Calu3 (cell line): ENCODE results near the gene DENND5B. TPM values are rescaled to one million over a fixed set of nuclear protein-coding genes. Genes with fewer than 3 reads are reported as not detected.
"Not testable (repeated sequence)": the region's sequence is repeated elsewhere in the genome, so short reads cannot be mapped to it uniquely, and the experiment has no call there.

Experiments
- BruUV-seq: library from RNA; stranded (reverse); fragments of 400-500 nt; replicated peaks from 2 replicates; lab custom pipeline; 2021; lab: Mats Ljungman, UMichigan
- CTCF ChIA-PET: fragments of 300-600 bp; sonication (Branson Sonifier 250); formaldehyde crosslinking; loops from one replicate; lab custom pipeline; 2022; ENCODE audit warnings: antibody characterized with exemption; lab: Charles Lee
- DNase-seq: peaks from one replicate; pipeline ENCODE4 v3.0.0; 2022
- H3K27ac Mint-ChIP-seq: one replicate; pipeline ENCODE4 v1.8.0; 2022; ENCODE audit warnings: mixed read lengths; ENCODE audit not compliant: unreplicated experiment
- H3K27me3 Mint-ChIP-seq: one replicate; pipeline ENCODE4 v1.8.0; 2022; ENCODE audit warnings: mixed read lengths; ENCODE audit not compliant: unreplicated experiment
- H3K36me3 Mint-ChIP-seq: one replicate; pipeline ENCODE4 v1.8.0; 2022; ENCODE audit warnings: mild to moderate bottlenecking, moderate library complexity, mixed read lengths; ENCODE audit not compliant: insufficient read depth, unreplicated experiment
- H3K4me1 Mint-ChIP-seq: one replicate; pipeline ENCODE4 v1.8.0; 2022; ENCODE audit warnings: mild to moderate bottlenecking, low read depth, mixed read lengths; ENCODE audit not compliant: unreplicated experiment
- H3K4me3 Mint-ChIP-seq: one replicate; pipeline ENCODE4 v1.8.0; 2022; ENCODE audit warnings: mild to moderate bottlenecking, low read depth, moderate library complexity, mixed read lengths; ENCODE audit not compliant: unreplicated experiment
- H3K9me3 Mint-ChIP-seq: one replicate; pipeline ENCODE4 v1.8.0; 2022; ENCODE audit warnings: low read depth, mixed read lengths; ENCODE audit not compliant: unreplicated experiment
- CTCF ChIP-seq: fragments of 200-600 bp; IDR thresholded peaks from one replicate; pipeline ENCODE4 v1.8.0; 2022; ENCODE audit warnings: antibody characterized with exemption; ENCODE audit not compliant: unreplicated experiment
- intact Hi-C: fragments of 100-400 bp; cut with micrococcal nuclease; formaldehyde crosslinking; loops from one replicate; pipeline ENCODE4 v1.10.0; 2022; ENCODE audit not compliant: unreplicated experiment
- total RNA-seq: library from RNA; stranded (reverse); gene quantifications from 2 replicates; pipeline ENCODE4 v1.2.3, GENCODE V29; 2022

DENND5B gene
- total RNA-seq, 1 experiment from 2014 or later = 10.2 TPM

- H3K9me3 Mint-ChIP-seq = no peaks in the 10 kb centered on the region
- CTCF ChIA-PET = no interaction called here
- no peaks in the 10 kb centered on the region for H3K36me3 Mint-ChIP-seq
- H3K27ac Mint-ChIP-seq = no peak overlapping the region
- BruUV-seq = no TSS peak
- intact Hi-C loops = no loop called here
- H3K4me1 Mint-ChIP-seq = no peaks in the 10 kb centered on the region
- no peak overlapping the region for H3K4me3 Mint-ChIP-seq
- no peak for DNase-seq
- TF ChIP-seq CTCF = no peak
- no peaks in the 10 kb centered on the region for H3K27me3 Mint-ChIP-seq
Observed at GRCh38 chr12:31622038-31622437, 31.1 kb upstream of the DENND5B start.

- Mint-ChIP-seq H3K9me3 (no peaks in the 10 kb centered on the region), H3K36me3 (no peaks in the 10 kb centered on the region), H3K27ac (no peak overlapping the region), H3K4me3 (no peak overlapping the region), H3K4me1 (no peaks in the 10 kb centered on the region), H3K27me3 (no peaks in the 10 kb centered on the region)
- CTCF ChIA-PET = no interaction called here
- DNase-seq = no peak
- intact Hi-C loops = no loop called here
- BruUV-seq = no TSS peak
- TF ChIP-seq CTCF = no peak
Observed at GRCh38 chr12:31620311-31620710, 29.4 kb upstream of the DENND5B start.

GRCh38 chr12:31618228-31619025 lies 27.5 kb upstream of the DENND5B start:
- Mint-ChIP-seq H3K4me1 (no peaks in the 10 kb centered on the region), H3K9me3 (no peaks in the 10 kb centered on the region), H3K36me3 (no peaks in the 10 kb centered on the region), H3K4me3 (no peak overlapping the region), H3K27ac (no peak overlapping the region), H3K27me3 (no peaks in the 10 kb centered on the region)
- no peak for TF ChIP-seq CTCF
- intact Hi-C loops = no loop called here
- CTCF ChIA-PET = interaction anchor here (0.7 kb wide), 1 partner anchor 865 kb away, joined by 4 read pairs; no protein-coding TSS in a partner anchor
- no peak for DNase-seq
- BruUV-seq = no TSS peak

- no TSS peak for BruUV-seq
- H3K27ac Mint-ChIP-seq = no peak overlapping the region
- no peaks in the 10 kb centered on the region for H3K4me1 Mint-ChIP-seq
- peaks cover 4% of the 10 kb centered on the region for H3K9me3 Mint-ChIP-seq
- CTCF ChIA-PET = interaction anchor here (0.7 kb wide), 1 partner anchor 223 kb away, joined by 3 read pairs; no protein-coding TSS in a partner anchor
- H3K4me3 Mint-ChIP-seq = no peak overlapping the region
- intact Hi-C loops = no loop called here
- no peak for DNase-seq
- no peaks in the 10 kb centered on the region for H3K27me3 Mint-ChIP-seq
- H3K36me3 Mint-ChIP-seq = no peaks in the 10 kb centered on the region
- no peak for TF ChIP-seq CTCF
Observed at GRCh38 chr12:31612819-31613218, 21.9 kb upstream of the DENND5B start.

GRCh38 chr12:31608299-31608698 lies 17.4 kb upstream of the DENND5B start:
- BruUV-seq, H3K27ac Mint-ChIP-seq, intact Hi-C loops, H3K4me1 Mint-ChIP-seq, H3K9me3 Mint-ChIP-seq, H3K4me3 Mint-ChIP-seq, H3K36me3 Mint-ChIP-seq, H3K27me3 Mint-ChIP-seq, CTCF ChIA-PET, DNase-seq: not testable (repeated sequence)
